ENCODE data around the gene CTSW.
A peak's percentile ranks its signal among the peaks of the same experiment; 100 is the strongest.

The CTSW gene

GRCh38 chr11:65856689-65857499 is 22.7 kb upstream of the CTSW start:
- peak; percentile 82 for DNase-seq

GRCh38 chr11:65857500-65857852 is 22.2 kb upstream of the CTSW start:
- peak; percentile 52 for DNase-seq

- peak; percentile 97 for DNase-seq
Measured at GRCh38 chr11:65857853-65858680, 21.6 kb upstream of the CTSW start, which contains the start of gene CFL1. Gene CFL1, minus strand, starts transcription at chr11:65858180. Its CDS starts 81 bp downstream, at chr11:65858099.

- no peak for DNase-seq
Measured at GRCh38 chr11:65858681-65859087, 21.0 kb upstream of the CTSW start.

GRCh38 chr11:65859095-65859811 is 20.4 kb upstream of the CTSW start:
- DNase-seq = peak; percentile 97

- peak; percentile 48 for DNase-seq
Measured at GRCh38 chr11:65859812-65860277, 19.8 kb upstream of the CTSW start.

GRCh38 chr11:65860278-65861164 is 19.1 kb upstream of the CTSW start, which contains the start of gene MUS81:
Gene MUS81, plus strand, starts transcription at chr11:65860433. Its CDS starts 321 bp downstream, at chr11:65860754.
- DNase-seq = peak; percentile 92

GRCh38 chr11:65861165-65861505 is 18.5 kb upstream of the CTSW start:
- no peak for DNase-seq

- no peak for DNase-seq
Measured at GRCh38 chr11:65861533-65862183, 18.0 kb upstream of the CTSW start.

GRCh38 chr11:65862191-65862735 is 17.4 kb upstream of the CTSW start:
- no peak for DNase-seq

GRCh38 chr11:65862941-65863888 is 16.4 kb upstream of the CTSW start:
- DNase-seq = no peak

- no peak for DNase-seq
Measured at GRCh38 chr11:65863889-65864705, 15.5 kb upstream of the CTSW start.

- no peak for DNase-seq
Measured at GRCh38 chr11:65864706-65865471, 14.7 kb upstream of the CTSW start.

GRCh38 chr11:65865550-65866172 is 14.0 kb upstream of the CTSW start:
- no peak for DNase-seq

- no peak for DNase-seq
Measured at GRCh38 chr11:65866509-65867283, 12.9 kb upstream of the CTSW start.

GRCh38 chr11:65867284-65868071 is 12.2 kb upstream of the CTSW start:
- no peak for DNase-seq

Measured in stimulated activated naive CD4-positive, alpha-beta T cell treated with Interleukin-2 at 50 U/mL for 16 hours (primary cell).